Stimulated activated naive CD8-positive, alpha-beta T cell treated with anti-CD3 and anti-CD28 coated beads, Interleukin-15, amount 100 ng/mL, for 72 hours (primary cell): ENCODE data around the gene UBASH3A.
"Not testable (repeated sequence)": the region's sequence is repeated elsewhere in the genome, so short reads cannot be mapped to it uniquely, and the experiment has no call there.

Source experiments
- ATAC-seq: fragments of 150-1000 bp; cut with Tn5 transposase; 2 replicates; pipeline ENCODE4 v1.10.0; 2021; ENCODE audit warnings: mild to moderate bottlenecking, moderate library complexity
- DNase-seq, 2 donors: peaks; one replicate each; pipeline ENCODE4 v3.0.0; 2021 to 2022
- H3K27ac Mint-ChIP-seq, 2 donors: one replicate each; pipeline ENCODE4 v1.8.0; 2022; ENCODE audit warnings: mild to moderate bottlenecking in 2 of 2, mixed read lengths in 2 of 2, moderate library complexity in 2 of 2
- H3K27me3 Mint-ChIP-seq: one replicate; pipeline ENCODE4 v1.8.0; 2022; ENCODE audit warnings: mixed read lengths
- H3K4me1 Mint-ChIP-seq: one replicate; pipeline ENCODE4 v1.8.0; 2022; ENCODE audit warnings: mild to moderate bottlenecking, mixed read lengths
- H3K4me3 Mint-ChIP-seq, 2 donors: one replicate each; pipeline ENCODE4 v1.8.0; 2022; ENCODE audit warnings: mild to moderate bottlenecking in 2 of 2, mixed read lengths in 2 of 2, moderate library complexity in 1 of 2
- H3K9me3 Mint-ChIP-seq, 2 donors: one replicate each; pipeline ENCODE4 v1.8.0; 2022; ENCODE audit warnings: mixed read lengths in 2 of 2

UBASH3A gene

DNA sequence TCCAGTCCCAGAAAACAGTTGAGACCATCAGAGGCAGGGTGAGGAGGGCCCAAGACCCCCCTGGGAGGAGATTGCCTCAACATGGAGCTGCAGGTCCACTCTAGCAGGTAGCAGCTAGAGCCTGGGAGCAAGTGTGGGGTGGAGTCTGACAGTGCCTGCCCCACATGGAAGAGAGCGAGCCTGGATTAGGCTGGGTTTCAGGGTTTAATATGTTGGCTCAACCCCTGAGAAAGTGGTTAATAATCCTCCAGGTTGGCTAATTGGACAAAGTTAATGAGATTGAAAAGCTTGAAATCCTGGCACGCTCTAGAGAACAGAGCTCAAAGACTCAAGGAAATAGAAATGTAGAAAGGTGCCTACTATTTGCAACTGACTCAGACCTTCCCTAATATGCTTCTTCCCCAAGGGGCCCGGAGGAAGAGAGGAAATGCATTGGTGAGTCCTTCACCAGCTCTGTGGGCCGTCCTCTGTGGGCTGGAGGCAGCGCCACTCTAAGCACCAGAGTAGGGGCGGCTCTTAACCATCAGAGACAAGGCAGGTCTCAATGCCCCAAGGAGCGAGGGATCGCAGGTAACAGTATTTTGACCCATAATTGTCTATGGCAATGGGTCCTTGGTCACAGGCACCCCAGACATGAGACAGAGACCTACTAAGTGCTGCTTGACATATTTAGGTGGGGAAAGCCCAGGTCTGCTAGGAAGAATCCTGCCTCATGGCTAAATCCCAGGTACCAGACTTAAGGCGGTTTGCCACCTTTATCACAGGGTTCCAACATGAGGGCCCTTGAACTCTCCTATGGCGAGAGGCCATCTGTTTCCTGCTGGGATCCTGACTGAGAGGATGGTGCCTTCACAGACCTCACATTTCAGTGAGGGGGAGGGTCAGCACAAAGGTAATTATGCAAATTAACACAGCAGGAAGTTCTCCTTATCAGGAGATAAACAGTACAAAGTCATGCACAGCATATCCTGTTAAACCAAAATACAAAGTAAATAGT is 58.5 kb downstream of the UBASH3A start:
- Mint-ChIP-seq H3K4me3 (peak overlapping the region; percentile 54 to 77), H3K9me3 (no peaks in the 10 kb centered on the region), H3K27ac (peak overlapping the region in 1 of 2 donors; percentile 80), H3K4me1 (peaks cover 70% of the 10 kb centered on the region), H3K27me3 (no peaks in the 10 kb centered on the region)
- DNase-seq (no peak), ATAC-seq (no peak)

DNA sequence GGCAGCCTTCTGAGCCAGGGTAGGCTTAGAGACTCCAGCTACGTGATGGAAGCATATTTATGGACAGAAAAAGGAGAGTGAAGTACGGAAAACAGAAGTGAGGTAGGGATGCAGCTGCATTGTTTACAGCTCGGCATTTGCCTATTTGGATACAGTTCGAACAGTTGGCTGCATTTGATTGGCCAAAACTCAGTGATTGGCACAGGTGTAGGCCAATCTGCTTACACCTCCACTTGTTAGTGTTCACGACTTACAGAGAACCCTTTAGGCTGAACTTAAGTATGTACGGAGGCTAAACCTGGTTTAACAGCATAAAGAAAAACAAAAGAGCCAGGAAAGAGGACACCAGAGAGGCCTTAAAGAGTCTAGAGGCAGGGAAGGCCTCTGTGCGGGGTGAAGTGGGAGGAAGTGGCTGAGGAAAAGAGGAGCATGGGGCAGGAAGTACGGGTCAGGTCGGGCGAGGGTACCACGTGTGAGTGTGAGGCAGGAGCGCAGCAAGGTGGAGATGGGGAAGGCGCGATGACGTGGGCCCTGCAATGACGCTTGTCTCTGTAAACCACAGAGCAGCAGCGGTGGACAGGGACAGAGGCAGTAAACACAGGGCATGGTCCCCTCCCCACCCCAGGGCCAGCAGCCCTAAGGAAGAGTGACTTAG is 60.3 kb downstream of the UBASH3A start:
- DNase-seq (peak; percentile 69 to 77), ATAC-seq (peak; percentile 82)
- peaks cover 75% of the 10 kb centered on the region for H3K4me1 Mint-ChIP-seq
- peak overlapping the region; percentile 73 for H3K4me3 Mint-ChIP-seq
- peaks cover 7% of the 10 kb centered on the region for H3K27me3 Mint-ChIP-seq
- no peaks in the 10 kb centered on the region for H3K9me3 Mint-ChIP-seq
- peak overlapping the region; percentile 79 to 99 for H3K27ac Mint-ChIP-seq

DNA sequence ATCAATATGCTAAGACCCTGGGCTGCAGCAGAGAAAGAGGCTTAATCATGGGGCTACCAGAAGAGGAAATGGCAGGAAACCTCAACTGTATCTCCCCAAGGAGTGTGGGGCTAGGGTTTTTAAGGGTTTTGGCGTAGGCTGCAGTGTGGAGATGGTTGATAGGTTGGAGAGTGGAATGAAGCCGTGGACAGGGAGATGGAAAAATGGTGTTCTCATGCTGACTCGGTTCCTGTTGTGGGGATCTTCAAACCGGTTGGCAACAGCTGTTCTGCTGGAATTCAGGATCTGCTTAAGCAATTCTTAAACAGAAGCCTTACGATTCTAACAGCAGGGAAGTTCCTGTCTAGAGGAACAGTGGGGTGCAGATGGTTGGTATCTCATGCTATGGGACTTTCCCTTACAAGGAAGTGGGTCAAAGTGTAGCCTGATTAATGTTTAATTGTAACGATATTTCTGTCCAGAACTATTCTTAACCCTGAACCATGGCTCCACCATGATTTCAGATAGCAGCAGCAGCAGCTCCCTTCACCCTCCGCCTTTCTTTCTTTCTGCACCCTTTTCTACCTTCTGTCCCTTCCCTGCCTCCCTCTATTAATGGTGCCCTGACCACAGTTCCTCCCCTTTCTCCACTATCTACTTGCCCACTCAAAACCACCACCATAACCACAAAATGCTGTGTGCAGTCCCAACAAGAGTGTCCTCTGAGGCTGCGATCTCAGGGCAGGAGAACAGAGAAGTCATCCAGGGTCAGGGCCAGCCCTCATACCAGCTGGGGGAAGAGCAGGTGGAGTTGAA is 61.5 kb downstream of the UBASH3A start:
- no peak for ATAC-seq

GRCh38 chr21:42465803-42466127 is 62.1 kb downstream of the UBASH3A start:
- peaks cover 65% of the 10 kb centered on the region for H3K4me1 Mint-ChIP-seq

More for the DNA sequence above, 61.5 kb downstream of the UBASH3A start:
- H3K9me3 Mint-ChIP-seq = no peaks in the 10 kb centered on the region
- peak overlapping the region; percentile 51 to 67 for H3K4me3 Mint-ChIP-seq
- DNase-seq = no peak
- H3K4me1 Mint-ChIP-seq = peaks cover 71% of the 10 kb centered on the region
- peak overlapping the region in 1 of 2 donors; percentile 55 for H3K27ac Mint-ChIP-seq
- H3K27me3 Mint-ChIP-seq = peaks cover 7% of the 10 kb centered on the region

DNA sequence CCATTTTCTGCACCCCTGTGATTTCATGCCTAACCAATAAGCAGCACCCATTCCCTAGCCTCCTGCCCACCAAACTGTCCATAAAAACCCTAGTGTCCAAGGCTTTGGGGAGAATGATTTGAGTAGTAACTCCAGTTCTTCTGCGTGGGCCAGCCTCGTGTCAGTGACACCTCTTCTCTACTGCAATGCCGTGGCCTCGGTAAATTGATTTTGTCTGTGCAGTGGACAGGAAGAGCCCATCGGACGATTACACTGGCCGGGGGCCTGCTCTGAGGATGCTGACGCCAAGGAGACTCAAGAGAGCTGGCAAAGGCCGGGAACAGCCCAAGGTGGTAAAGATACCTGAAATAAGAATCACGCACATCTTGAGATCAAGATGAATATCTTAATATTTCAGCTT is 63.0 kb downstream of the UBASH3A start:
- H3K9me3 Mint-ChIP-seq = no peaks in the 10 kb centered on the region
- peaks cover 56% of the 10 kb centered on the region for H3K4me1 Mint-ChIP-seq
- H3K4me3 Mint-ChIP-seq = no peak overlapping the region
- H3K27me3 Mint-ChIP-seq = peaks cover 7% of the 10 kb centered on the region
- no peak overlapping the region for H3K27ac Mint-ChIP-seq
- ATAC-seq = no peak
- DNase-seq = no peak

More at GRCh38 chr21:42465803-42466127, 62.1 kb downstream of the UBASH3A start:
- no peaks in the 10 kb centered on the region for H3K9me3 Mint-ChIP-seq
- no peak overlapping the region for H3K27ac Mint-ChIP-seq
- H3K27me3 Mint-ChIP-seq = peaks cover 7% of the 10 kb centered on the region
- no peak for DNase-seq
- H3K4me3 Mint-ChIP-seq = peak overlapping the region in 1 of 2 donors; percentile 51
- ATAC-seq = no peak

- Mint-ChIP-seq H3K9me3 (no peaks in the 10 kb centered on the region), H3K4me1 (peaks cover 49% of the 10 kb centered on the region), H3K27me3 (peaks cover 7% of the 10 kb centered on the region), H3K27ac (no peak overlapping the region), H3K4me3 (no peak overlapping the region)
- no peak for ATAC-seq
- DNase-seq = no peak
Measured at GRCh38 chr21:42467140-42467983, 63.7 kb downstream of the UBASH3A start.

- H3K4me1 Mint-ChIP-seq = peaks cover 37% of the 10 kb centered on the region
- no peak for ATAC-seq
- DNase-seq = no peak
- H3K27me3 Mint-ChIP-seq = peaks cover 7% of the 10 kb centered on the region
- H3K4me3 Mint-ChIP-seq = no peak overlapping the region
- H3K9me3 Mint-ChIP-seq = no peaks in the 10 kb centered on the region
- peak overlapping the region in 1 of 2 donors; percentile 42 for H3K27ac Mint-ChIP-seq
Measured at GRCh38 chr21:42468491-42469131, 64.9 kb downstream of the UBASH3A start.

GRCh38 chr21:42469272-42469671 is 65.6 kb downstream of the UBASH3A start:
- no peak for DNase-seq
- no peak overlapping the region for H3K27ac Mint-ChIP-seq
- no peak overlapping the region for H3K4me3 Mint-ChIP-seq
- peaks cover 7% of the 10 kb centered on the region for H3K27me3 Mint-ChIP-seq
- ATAC-seq = no peak
- peaks cover 35% of the 10 kb centered on the region for H3K4me1 Mint-ChIP-seq
- H3K9me3 Mint-ChIP-seq = no peaks in the 10 kb centered on the region

GRCh38 chr21:42469726-42470125 is 66.0 kb downstream of the UBASH3A start:
- not testable (repeated sequence) for H3K4me3 Mint-ChIP-seq, H3K9me3 Mint-ChIP-seq, ATAC-seq, H3K27me3 Mint-ChIP-seq, DNase-seq, H3K27ac Mint-ChIP-seq
- peaks cover 32% of the 10 kb centered on the region for H3K4me1 Mint-ChIP-seq

DNA sequence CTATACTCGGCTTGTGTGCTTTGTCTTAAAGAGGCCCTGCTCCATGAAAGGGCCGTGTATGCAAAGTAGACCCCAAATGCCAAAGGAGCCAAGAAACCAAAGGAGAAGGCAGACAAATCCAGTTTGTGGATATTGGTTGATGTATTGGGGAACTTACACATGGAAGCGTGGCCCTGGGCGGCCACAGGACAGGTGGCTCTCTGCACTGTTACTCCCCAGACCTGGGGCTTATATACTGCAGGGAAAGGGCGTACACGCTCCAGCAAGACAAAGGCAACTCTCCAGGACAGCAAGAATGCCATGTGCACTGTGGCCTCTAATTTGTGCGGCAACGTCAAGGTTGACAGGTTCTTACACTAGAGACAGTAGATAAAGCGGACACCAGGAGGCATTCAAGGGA is 67.5 kb downstream of the UBASH3A start:
- ATAC-seq = no peak
- Mint-ChIP-seq H3K27ac (peak overlapping the region in 1 of 2 donors; percentile 71), H3K27me3 (peaks cover 7% of the 10 kb centered on the region), H3K4me3 (no peak overlapping the region), H3K4me1 (peaks cover 19% of the 10 kb centered on the region), H3K9me3 (no peaks in the 10 kb centered on the region)
- DNase-seq = no peak

DNA sequence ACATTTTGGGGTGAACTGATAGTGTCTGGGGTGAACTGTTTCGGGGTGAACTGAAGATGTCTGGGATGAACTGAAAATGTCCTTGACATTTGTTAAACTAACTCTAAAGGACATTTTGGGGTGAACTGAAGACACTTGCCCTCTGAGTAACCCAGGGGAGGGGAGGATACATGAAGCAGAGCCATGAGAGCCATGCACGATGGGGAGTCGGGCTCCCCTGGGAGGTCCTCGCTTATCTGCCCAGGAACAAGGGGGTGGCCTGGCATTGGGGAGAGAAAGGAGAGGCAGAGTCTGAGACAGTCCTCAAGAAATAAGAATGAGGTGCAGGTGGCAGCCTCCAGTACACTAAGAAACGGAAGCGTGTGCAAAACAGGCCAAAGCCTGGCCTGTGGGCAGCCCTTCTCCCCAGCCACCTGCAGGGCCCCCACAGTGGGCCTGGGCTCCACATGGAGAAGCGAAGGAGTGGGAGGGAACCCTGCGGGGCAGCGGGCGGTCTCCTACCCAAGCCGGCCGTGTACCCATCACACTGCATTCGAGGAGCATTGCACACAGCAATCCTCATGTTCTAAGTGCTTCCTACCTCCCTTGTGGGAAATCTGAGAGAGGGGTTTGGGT is 68.1 kb downstream of the UBASH3A start:
- Mint-ChIP-seq H3K27me3 (peaks cover 7% of the 10 kb centered on the region), H3K4me3 (no peak overlapping the region), H3K4me1 (peaks cover 17% of the 10 kb centered on the region), H3K9me3 (no peaks in the 10 kb centered on the region), H3K27ac (no peak overlapping the region)
- DNase-seq = peak in 1 of 2 donors; percentile 0
- no peak for ATAC-seq

DNA sequence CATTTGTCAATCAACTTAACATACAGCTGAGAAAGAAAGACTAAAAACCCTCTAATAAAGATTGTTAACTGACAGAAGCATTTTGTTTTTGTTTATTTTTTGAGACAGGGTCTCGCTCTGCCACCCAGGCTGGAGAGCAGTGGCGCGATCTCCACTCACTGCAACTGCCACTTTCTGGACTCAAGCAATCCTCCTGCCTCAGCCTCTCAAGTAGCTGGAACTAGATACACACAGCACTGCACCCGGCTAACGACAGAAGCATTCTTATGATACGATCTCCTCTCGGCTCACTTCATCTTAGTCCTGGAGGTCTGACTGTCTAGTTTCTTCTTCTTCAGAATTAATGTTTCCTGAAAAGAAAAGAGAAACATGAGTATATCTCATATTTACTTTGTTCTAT is 68.8 kb downstream of the UBASH3A start:
- peaks cover 4% of the 10 kb centered on the region for H3K27me3 Mint-ChIP-seq
- no peaks in the 10 kb centered on the region for H3K9me3 Mint-ChIP-seq
- ATAC-seq (no peak), DNase-seq (peak in 1 of 2 donors; percentile 0)
- peaks cover 10% of the 10 kb centered on the region for H3K4me1 Mint-ChIP-seq
- no peak overlapping the region for H3K4me3 Mint-ChIP-seq
- H3K27ac Mint-ChIP-seq = no peak overlapping the region

DNA sequence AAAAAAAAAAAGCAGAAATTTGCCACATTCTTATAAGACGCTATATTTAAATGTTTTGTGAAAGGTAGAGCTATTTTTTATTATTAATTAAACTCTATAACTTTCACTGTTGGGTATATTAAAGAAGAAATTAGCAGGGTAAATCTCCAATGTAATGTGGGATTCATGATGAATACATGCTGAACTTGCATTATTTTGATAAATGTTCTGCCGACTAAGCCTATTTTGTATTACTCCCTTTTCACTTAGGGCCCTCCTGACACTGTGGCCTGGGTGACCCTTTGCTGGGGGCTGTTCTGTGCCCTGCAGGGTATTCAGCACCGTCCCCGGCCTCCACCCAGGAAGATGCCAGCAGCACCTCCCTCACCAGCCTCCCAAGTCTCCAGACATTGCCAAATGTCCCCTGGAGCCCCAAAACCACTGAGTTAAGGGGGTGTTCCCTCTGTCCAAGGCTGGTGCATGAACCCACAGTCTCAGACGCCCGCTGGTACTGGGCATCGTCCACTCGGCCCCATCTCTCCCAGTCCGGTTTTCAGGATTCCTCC is 69.9 kb downstream of the UBASH3A start:
- H3K9me3 Mint-ChIP-seq = no peaks in the 10 kb centered on the region
- peaks cover 7% of the 10 kb centered on the region for H3K4me1 Mint-ChIP-seq
- no peaks in the 10 kb centered on the region for H3K27me3 Mint-ChIP-seq
- H3K4me3 Mint-ChIP-seq = no peak overlapping the region
- ATAC-seq (no peak), DNase-seq (peak in 1 of 2 donors; percentile 7)
- H3K27ac Mint-ChIP-seq = peak overlapping the region in 1 of 2 donors; percentile 74
